NCI-H1048 (cell line): ENCODE measurements around the gene LRRC66.
A peak's percentile ranks its signal among the peaks of the same experiment; 100 is the strongest.

ENCODE experiments used
- DNase-seq: peaks from one replicate; lab custom pipeline; 2025; lab: John Stamatoyannopoulos, UW

Gene LRRC66, protein sequence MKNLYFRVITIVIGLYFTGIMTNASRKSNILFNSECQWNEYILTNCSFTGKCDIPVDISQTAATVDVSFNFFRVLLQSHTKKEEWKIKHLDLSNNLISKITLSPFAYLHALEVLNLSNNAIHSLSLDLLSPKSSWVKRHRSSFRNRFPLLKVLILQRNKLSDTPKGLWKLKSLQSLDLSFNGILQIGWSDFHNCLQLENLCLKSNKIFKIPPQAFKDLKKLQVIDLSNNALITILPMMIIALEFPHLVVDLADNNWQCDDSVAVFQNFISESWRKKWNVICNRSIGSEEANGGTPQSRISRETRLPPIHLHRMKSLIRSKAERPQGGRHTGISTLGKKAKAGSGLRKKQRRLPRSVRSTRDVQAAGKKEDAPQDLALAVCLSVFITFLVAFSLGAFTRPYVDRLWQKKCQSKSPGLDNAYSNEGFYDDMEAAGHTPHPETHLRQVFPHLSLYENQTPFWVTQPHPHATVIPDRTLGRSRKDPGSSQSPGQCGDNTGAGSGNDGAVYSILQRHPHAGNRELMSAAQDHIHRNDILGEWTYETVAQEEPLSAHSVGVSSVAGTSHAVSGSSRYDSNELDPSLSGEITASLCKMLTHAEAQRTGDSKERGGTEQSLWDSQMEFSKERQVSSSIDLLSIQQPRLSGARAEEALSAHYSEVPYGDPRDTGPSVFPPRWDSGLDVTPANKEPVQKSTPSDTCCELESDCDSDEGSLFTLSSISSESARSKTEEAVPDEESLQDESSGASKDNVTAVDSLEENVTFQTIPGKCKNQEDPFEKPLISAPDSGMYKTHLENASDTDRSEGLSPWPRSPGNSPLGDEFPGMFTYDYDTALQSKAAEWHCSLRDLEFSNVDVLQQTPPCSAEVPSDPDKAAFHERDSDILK

DNA sequence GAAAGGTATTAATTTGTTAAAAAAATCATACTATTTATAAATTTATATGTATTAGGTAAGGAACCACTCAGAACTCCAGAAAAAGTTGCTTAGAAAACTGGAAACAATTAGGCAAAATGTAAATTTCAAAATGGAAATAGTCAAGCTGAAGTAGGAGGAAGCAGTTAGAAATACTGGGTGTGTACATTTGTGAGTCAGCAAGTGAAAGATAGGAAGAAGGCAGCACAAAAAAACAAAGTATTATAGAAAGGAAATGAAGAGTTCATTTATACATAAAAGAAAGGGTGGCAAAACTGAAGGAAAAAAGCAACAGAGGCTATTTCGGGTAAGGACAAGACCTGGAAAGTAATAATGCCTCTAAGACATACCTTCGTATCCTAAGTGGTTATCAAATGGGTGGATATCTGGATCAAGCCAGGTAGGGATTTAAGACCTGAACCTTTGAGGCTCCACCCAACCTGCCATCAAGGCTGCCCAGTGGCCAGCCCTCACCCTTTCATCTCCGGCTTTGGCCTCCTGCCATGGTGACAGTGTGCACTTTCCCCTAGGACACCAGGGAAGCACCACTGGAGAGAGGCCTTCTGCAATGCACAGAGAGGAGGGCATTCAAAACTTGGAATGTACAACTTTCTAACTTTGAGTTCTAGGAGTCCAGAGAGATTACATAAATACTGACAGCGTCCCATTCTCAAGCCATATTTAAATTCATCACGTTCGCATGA lies at the start of gene LRRC66:
Gene LRRC66 (minus strand): TSS at position 428 of the 722 bp plus-strand sequence. CDS start 2,750 bp downstream, outside the sequence.
- DNase-seq = no peak

DNA sequence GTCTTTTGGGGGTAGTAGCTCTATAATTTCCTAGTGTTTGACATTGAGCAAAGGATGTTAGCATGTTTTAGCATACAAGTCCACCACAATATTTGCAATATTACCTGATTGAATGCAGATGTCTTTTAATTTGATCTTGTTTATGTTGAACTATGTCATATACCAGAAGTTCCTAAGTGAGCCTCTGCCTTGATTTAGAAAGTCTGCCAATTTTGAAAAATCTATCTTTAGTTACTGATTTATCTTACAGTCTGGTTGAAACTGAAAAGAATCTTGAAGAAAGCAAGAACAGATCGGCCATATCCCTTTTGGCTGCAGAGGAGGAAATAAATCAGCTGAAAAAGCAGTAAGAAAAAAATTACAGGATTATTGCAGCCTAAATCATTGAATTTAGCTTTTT lies 49.4 kb upstream of the LRRC66 start:
- no peak for DNase-seq

DNA sequence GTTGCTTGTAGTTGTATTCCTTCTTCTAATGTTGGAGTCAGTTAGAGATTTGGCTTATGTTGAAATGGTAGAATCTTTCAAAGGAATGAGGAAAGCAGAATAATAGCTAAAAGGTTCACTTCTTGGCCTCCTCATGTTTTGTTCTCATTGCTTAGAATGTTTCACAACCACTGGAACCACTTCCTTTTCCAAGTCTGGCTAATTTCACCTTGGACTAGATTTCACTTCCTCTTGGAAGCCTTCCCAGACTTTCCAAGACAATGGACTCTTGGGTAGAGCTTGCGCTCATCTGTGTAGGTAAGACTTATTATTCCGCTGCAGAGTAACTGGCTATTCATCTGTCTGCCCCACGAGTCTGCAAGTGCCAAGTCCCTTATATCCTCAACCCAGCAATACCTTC lies 39.2 kb upstream of the LRRC66 start:
- no peak for DNase-seq

DNA sequence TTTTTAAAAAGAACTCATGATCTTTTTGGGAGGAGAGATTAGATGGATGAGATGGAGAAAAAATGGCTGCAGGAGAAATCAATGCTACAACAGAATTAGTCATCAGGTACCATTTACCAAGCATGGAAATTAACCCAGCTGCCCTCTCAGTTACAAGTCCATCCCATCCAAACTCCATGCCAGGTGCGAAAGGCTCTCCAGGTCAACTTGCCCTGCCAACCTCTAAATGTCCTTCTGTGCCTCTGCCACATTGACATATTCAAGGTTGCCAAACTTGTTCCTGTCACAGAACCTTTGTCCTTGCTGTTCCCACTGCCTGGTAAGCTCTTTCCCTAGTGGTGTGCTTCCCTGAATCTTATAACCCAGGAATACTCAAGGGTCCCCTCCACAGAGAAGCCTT lies 38.1 kb upstream of the LRRC66 start:
- no peak for DNase-seq

DNA sequence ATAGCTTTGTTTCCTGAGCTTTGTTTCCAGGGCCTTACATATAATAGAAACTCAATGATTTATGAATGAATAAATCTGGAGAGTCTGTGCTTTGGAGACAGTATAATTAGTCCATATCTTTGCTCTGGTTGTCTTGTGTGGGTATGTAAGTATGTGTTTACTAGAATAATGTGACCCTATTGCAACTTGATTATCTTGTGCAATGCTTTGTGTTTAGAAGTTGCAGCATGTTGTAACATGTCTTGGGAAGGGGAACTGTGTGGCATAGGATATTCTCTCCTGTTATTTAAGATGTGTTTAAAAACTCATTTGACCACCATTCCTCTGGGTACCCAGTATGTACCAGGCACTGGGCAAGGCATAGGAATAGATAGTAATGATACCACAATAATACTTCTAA lies 37.0 kb upstream of the LRRC66 start:
- no peak for DNase-seq

DNA sequence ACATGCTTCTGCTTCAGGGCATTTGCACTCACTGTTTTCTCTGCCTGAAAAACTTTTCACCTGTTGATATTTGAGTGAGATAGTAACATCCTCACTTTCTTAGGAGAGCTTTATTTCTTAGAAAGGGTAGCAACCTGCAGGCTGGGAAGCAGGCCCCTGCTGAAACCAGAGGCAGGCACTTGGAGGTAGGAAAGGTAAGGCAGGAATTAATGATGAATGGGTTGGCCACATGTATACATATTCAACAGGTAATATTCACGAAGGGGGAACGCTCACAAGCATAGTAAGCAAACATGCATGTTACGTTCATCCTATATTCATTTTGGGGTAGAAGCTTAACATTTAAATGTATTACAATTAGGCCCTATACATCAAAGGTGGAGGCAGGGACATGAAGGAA lies 34.1 kb upstream of the LRRC66 start:
- DNase-seq = no peak

DNA sequence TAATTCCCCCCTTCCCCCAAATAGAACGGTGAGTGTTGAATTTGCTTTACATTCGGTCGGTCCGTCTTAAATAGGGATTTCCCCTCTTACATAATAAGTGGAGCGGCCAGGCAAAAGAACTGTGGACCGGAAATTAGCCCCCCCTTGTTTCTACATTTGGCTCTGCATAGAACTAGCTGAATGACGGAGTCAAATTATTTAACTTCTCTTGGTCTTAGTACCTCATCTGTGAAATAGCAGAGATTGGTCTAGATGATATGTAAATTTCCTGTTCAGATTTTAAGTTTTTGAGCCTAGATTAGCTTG lies 32.3 kb upstream of the LRRC66 start:
- no peak for DNase-seq

DNA sequence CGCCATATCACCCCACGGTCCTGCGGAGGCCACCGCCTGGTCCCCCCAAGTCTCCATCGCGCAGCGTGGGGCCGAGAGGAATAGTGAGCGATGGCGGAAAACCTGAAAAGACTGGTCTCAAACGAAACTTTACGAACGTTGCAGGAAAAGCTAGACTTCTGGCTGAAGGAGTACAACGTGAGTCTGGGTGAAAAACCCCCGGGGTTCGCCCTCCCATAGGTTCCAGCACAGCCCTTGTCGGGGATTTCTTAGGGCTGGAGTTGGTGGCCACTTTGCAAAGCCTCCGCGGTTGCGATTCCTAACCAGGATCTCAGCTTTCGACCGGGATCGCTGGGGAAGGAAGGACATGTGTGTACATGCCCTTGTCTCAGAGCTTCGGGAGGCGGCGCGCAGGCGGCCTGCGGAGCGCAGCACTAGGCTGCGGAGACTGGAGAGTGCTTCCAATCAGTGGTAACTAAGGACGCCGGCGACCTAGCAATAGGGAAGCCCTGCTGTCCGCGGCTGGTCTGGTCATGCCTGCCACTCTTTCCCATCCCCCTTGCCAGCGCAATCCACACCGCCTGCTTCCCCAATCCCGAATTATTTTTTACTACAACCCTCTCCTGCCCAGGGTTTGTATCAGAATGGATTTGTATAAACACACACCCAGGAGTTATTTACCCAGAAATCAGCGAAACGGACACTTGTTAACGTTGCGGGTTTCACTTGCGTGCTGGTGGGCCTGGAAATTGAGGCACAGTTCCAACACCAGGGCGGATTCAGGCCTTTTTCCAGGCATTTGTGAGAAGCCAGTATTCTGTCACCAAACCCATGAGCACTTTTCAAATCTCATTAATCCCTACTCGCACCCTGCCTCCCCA lies 31.7 kb upstream of the LRRC66 start:
- DNase-seq = peak; percentile 40

DNA sequence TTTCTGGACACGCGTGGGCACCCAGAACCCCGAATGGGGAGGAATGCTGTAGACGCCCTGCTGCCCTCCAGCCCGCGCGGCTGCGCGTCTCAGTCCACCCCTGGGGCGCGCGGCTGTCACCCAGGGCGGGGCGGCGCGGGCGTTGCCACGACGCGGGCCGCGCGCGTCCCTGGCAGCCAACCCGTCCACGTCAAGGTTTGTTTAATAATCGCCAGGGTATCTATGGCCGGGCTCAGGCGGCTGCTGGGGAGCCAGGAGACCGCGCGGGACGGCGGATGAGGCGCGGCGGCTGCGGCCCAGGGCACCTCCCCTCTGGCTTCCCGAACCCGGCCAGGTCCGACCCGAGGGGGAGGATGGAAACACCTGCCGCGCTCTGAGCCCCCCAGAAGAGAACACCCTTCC lies 31.1 kb upstream of the LRRC66 start, which contains the start of gene SPATA18:
Gene SPATA18 (plus strand): TSS at position 92 of the 402 bp plus-strand sequence. CDS start 401 bp downstream, outside the sequence.
- DNase-seq = no peak

DNA sequence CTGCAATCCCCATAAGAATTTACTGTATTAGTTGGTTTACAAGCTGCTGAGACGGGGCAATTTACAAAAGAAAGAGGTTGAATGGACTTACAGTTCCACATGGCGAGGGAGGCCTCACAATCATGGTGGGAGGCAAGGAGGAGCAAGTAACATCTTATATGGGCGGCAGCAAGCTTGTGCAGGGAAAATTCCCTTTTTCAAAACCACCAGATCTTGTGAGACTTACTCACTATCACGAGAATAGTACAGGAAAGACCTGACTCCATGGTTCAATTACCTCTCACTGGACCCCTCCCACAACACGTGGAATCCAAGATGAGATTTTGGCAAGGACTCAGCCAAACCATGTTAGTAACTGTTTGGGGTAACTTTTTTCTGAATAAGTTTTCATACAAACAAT lies 29.1 kb upstream of the LRRC66 start:
- DNase-seq = no peak

DNA sequence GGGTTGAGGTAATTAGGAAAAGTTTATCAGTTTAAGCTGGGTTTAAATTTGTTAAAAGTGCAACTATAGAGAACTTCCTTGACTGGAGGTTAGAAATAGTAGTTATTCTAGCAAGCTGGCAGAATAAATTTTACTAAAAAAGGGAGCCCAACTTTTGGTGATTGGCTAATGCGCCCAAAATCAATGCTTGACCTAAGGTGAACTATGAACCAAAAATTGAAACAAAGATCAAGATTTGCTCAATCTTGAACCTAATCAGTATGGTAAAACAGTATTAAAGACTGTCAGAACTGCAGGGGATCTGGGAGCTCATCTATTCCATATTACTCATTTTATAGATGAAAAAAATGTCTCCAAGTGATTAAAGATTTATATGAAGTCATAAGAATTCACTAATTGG lies 24.9 kb upstream of the LRRC66 start:
- no peak for DNase-seq

DNA sequence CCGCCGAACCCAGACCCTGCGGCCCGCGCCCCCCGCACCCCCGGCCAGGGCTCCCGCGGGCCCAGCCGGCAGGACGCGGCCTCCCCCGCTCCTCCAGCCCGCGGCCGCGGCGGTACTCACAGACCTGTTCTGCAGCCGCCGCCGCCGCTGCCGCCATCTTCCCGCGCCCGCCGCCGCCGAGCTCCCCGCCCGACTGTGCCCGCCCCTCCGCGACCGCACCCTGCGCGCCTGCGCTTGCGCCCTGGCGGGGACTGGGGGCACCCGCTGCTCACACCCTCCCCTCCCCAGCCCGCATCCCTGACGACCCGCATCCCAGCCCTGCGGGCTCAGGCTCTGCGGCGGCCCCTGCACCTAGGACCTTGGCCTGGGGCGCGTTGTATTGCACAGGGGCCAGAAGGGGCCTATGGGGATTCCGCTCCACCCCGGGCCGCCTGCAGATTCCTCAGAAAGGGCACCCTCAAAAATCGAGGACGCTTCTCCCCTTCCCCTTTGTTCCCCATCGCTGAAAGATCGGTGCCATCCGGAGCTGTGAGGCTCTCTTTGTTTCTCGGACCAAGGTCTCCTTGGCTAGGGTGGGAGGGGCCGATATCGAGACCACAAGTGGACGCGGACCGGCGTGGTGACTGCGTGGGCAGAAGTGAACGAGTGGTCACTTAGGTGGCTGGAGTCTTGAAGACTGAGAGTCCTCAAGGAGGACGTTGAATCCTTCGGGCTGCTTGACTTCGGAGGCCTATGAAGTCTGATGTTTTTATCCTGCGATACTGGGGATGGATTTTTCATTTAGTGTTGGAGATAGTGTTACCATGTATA lies 18.1 kb upstream of the LRRC66 start, which contains the start of gene SGCB:
Gene SGCB (minus strand): TSS at position 197 of the 810 bp plus-strand sequence. CDS start 40 bp downstream, at position 157.
- DNase-seq = peak; percentile 8

DNA sequence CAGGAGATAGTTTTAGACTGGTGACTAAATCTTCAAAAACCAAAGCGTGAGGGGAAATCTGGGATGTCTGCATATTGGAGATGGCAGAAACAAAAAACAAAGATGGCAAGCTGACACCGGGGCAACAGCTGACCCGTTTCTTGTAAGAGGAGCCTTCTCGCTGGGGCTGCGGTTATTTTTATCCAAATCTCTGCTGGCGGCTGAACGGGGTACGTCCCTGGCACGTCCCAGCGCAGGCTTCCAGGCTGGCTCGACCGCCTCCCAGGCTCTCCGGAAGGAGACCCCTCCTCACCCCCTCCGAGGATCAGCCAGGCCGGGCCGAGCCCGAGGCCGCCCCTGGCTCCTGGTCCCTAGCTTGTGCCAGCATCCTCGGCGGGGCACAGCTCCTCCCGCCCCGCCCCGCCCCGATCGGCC lies 17.5 kb upstream of the LRRC66 start:
- DNase-seq = no peak

DNA sequence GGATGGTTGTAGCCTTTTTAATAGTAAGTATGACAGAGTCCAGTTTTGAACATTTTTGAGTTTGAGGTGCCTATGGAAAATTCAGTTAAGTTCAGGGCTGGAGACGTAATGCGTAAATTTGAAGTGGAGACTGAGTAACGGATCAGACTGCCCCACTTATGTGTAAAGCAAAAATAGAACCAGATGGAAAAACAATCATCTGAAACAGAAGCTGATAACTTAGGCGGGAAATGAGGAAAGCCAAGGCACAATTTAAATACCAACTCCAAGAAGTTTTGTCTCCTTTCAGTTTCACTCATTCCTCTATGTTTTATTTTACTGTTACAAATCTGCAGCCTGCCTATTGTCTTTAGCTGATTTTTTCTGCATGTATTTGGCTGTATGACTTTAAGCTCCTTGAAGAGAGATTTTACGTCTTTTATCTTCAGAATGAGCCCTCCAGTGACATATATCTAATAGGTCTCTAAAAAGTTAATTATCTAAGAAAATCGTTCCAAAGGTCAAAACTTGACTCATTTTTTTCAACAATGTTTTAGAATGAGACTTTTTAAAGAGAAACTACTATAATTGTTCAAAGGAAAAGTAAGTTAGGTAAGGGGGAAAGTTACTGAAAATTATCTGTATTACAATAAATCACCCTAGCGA lies 16.8 kb upstream of the LRRC66 start:
- DNase-seq = no peak

DNA sequence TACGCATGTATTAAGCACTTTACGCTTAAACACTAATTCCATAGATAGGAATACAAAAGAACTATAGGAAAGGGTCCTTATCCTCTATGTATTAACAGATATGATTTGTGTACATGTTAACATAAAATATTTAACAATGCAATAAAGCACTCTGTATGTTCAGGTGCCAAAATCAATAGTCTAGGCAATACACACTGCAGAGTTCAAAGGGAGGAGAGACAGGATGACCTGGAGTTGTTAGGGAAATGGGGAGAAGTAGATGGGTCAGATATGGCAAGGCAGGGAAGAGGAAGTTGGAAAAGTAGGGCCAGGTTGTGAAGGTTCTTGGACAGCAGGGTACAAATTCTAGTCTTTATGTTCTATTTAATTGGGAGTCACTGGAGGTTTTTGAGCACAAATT lies 15.0 kb upstream of the LRRC66 start:
- DNase-seq = no peak

DNA sequence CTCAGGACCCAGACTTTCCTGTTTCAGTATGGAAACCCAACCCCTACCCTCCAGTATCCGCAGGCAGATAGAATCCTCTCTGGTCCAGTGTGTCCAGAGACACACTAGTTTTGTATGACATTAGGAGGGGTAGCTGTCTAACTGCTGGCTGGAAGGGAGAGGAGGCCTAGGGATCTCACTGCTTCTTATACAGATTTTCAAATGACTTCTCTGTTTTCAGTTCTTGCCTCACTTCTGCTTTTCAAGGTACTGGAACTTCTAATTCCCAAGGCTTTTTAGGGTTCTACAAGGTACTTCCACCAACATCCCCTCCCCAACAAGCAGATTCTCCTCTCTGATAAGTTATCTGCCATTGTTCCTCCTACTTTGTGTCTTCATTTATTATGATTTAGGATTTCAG lies 11.8 kb upstream of the LRRC66 start:
- DNase-seq = no peak

DNA sequence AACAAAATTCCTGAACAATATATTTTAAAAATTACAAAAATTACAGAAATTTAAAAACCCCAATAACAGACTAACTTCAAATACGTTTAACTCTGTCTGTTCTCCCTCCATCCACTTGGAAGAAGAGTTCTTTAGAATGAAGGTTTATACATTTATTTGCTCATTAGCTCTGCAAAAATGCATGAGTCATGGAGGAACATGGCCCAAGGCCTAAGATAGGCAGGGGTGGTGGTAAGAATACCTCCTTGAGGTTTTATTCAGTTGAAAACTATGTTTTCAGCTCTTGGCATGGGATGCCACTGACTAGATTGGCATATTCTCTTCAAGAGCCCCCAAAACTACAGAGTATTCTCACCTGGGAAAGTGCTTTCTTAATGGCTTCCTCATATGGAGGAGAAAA lies 8.8 kb upstream of the LRRC66 start:
- DNase-seq = no peak

DNA sequence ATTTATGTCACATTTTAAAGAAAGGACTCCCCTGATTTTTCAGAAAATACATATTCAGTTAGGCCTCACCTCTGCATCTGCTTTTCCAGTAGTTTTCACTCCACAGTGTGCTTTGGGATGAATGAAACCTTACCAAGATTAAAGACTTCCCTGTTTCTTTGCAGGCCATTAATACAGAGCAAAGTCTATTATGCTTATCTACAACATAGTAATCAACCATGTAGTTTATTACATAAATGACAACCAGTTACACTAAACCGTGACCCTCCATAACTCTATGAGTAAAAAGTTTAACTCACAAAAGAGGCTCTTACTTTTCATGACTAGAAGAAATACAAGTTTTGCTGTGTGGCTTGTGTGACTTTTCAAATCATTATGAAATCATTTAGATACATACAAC lies 2.3 kb downstream of the LRRC66 start:
- no peak for DNase-seq

DNA sequence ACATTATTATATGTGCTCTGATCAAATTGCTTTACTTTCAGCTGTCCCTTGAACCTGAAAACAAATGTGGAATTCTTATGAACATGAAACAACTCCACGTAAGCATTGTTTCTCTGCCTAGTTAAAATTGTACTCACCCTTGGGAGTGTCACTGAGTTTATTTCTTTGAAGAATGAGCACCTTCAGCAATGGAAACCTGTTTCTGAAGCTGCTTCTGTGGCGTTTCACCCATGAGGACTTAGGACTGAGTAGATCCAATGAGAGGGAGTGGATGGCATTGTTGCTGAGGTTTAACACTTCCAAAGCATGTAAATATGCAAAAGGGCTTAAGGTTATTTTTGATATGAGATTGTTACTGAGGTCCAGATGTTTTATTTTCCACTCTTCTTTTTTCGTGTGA lies 3.2 kb downstream of the LRRC66 start:
- no peak for DNase-seq

DNA sequence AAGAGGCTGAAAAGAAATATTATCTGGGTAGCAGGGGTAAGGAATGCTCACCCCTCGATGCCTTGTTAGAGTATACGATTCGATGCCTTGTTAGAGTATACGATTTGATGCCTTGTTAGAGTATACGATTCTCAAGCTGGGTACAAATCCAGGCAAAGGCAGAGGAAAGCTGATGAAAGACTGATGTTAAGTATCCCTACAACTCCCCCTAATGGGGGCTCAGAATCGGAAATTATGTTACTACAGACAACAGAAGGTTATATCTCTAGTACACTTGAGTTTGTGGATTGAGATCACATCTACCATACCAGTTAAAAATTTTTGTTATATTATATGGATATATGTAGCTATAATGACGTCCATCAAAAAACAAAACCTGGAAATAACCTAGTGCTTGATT lies 4.8 kb downstream of the LRRC66 start:
- DNase-seq = no peak
